Epidermal melanocyte (primary cell): ENCODE results near the gene ZNF235.
"Not testable (repeated sequence)": the region's sequence is repeated elsewhere in the genome, so short reads cannot be mapped to it uniquely, and the experiment has no call there.

ENCODE experiments used
- DNase-seq: peaks from one replicate; pipeline ENCODE4 v3.0.0; 2011; ENCODE audit warnings: low spot score; ENCODE audit not compliant: insufficient read length

ZNF235 gene

GRCh38 chr19:44304659-44305193 is at the start of gene ZNF235:
TSS of gene ZNF235 (minus strand) at chr19:44305025. CDS start at chr19:44303404, 1,621 bp downstream.
- peak; percentile 97 for DNase-seq

- no peak for DNase-seq
Observed at GRCh38 chr19:44346556-44346955, 41.7 kb upstream of the ZNF235 start.

GRCh38 chr19:44345959-44346358 is 41.1 kb upstream of the ZNF235 start:
- no peak for DNase-seq

GRCh38 chr19:44344255-44344654 is 39.4 kb upstream of the ZNF235 start:
- no peak for DNase-seq

GRCh38 chr19:44341794-44342193 is 37.0 kb upstream of the ZNF235 start:
- DNase-seq: no peak

GRCh38 chr19:44334639-44335038 is 29.8 kb upstream of the ZNF235 start:
- not testable (repeated sequence) for DNase-seq

- no peak for DNase-seq
Observed at GRCh38 chr19:44332145-44332544, 27.3 kb upstream of the ZNF235 start.

- DNase-seq: no peak
Observed at GRCh38 chr19:44315883-44316282, 11.1 kb upstream of the ZNF235 start.

GRCh38 chr19:44313231-44313630 is 8.4 kb upstream of the ZNF235 start:
- DNase-seq: no peak

GRCh38 chr19:44308011-44308410 is 3.2 kb upstream of the ZNF235 start:
- DNase-seq: no peak

GRCh38 chr19:44306283-44306682 is 1.5 kb upstream of the ZNF235 start:
- DNase-seq: no peak

GRCh38 chr19:44305457-44305856 is 632 bp upstream of the ZNF235 start:
- DNase-seq: no peak

- no peak for DNase-seq
Observed at GRCh38 chr19:44303976-44304568, 753 bp downstream of the ZNF235 start.

GRCh38 chr19:44303320-44303719 is 1.5 kb downstream of the ZNF235 start:
- DNase-seq: no peak

GRCh38 chr19:44284968-44285367 is 19.9 kb downstream of the ZNF235 start:
- DNase-seq: no peak

GRCh38 chr19:44282846-44283245 is 22.0 kb downstream of the ZNF235 start:
- no peak for DNase-seq

- no peak for DNase-seq
Observed at GRCh38 chr19:44280916-44281315, 23.9 kb downstream of the ZNF235 start.

GRCh38 chr19:44278181-44278690 is 26.6 kb downstream of the ZNF235 start:
- DNase-seq: no peak

- no peak for DNase-seq
Observed at GRCh38 chr19:44277331-44277730, 27.5 kb downstream of the ZNF235 start.

GRCh38 chr19:44260695-44261446 is 44.0 kb downstream of the ZNF235 start:
- no peak for DNase-seq

- no peak for DNase-seq
Observed at GRCh38 chr19:44260343-44260681, 44.5 kb downstream of the ZNF235 start.

- no peak for DNase-seq
Observed at GRCh38 chr19:44258835-44259413, 45.9 kb downstream of the ZNF235 start.
